ENCODE results near the gene TSC22D4.
"Not testable (repeated sequence)": the region's sequence is repeated elsewhere in the genome, so short reads cannot be mapped to it uniquely, and the experiment has no call there.

Gene TSC22D4

DNA sequence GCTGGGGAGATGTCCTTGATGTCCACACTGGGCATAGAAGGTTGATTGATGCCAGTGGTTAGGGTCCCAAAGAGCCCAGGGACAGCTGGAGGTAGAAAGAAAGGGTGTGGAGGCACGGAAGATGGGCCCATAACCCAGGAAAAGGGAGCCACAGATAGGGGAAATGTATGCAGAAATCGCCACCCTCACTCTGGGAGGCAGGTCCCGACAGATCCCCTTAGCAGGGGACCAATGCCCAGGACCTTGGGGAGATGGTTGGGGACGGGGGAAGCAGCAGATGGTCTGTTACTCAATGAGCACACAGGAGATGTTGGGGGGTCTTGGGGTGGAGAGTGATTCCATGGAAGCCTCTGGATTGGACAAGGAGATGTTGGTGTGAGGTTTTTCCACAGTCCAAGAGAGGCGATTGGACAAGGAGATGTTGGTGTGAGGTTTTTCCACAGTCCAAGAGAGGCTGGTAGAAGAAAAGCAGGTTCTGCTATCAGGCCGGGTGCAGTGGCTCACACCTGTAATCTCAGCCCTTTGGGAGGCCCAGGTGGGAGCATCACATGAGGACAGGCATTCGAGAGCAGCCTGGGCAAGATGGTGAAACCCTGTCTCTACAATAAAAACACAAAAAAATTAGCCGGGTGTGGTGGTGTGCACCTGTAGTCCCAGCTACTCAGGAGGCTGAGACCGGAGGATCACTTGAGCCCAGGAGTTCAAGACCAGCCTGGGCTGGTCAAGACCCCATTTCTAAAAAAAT is 35.7 kb downstream of the TSC22D4 start:
- DNase-seq (ENCODE audit: low spot score) = no peak

DNA sequence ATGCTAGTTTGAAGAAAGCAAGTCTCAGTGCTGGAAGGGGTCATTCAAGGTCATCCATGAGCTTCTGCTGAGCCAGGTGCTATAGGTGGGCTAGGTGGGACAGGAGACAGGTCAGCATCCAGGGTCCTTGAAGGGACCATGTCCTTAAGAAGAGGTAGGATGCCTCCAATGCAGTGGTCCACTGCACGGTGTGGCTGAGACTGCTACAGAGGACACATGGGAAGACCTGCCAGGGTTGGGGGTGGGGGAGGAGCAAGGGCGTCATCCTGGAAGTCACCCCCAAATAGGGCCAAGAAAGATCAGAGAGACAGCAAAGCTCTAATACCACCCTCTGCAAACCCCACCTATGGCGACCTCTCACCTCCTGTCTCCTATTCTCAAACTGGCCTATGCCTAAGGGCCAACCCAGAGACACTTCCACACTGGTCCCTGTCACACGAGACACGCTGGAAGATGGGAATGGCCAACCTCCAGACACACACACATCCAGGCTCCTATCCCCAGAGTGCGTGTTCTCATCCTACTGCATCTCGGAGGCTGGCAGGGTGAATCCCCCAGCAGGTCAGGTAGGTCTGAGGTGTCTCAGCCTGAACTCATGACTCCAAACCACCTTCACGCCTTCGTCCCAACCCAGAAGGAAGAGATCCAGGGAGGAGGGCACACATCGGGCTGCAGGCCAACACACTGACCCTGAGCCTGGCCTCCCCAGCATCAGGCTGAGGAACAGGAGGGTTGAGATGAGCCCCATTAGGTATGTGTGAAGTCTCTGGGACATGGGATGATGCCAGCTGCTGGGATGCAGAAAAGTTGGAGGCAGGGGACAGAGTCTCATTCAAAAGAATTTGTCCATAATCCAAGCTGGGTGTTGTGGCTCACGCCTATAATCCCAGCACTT is 37.1 kb downstream of the TSC22D4 start:
- DNase-seq (ENCODE audit: low spot score) = no peak

DNA sequence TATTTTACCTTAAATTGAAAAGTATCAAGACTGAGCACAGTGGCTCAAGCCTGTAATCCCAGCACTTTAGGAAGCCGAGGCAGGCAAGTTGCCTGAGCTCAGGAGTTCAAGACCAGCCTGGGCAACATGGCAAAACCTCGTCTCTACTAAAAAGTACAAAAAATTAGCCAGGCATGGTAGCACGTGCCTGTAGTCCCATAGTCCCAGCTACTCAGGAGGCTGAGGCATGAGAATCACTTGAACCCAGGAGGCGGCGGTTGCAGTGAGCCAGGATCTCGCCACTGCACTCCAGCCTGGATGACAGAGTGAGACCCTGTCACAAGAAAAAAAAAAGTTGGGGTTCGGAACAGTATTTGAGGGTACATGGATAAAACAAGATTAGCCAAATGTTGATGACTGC is 39.8 kb downstream of the TSC22D4 start:
- DNase-seq (ENCODE audit: low spot score) = not testable (repeated sequence)

DNA sequence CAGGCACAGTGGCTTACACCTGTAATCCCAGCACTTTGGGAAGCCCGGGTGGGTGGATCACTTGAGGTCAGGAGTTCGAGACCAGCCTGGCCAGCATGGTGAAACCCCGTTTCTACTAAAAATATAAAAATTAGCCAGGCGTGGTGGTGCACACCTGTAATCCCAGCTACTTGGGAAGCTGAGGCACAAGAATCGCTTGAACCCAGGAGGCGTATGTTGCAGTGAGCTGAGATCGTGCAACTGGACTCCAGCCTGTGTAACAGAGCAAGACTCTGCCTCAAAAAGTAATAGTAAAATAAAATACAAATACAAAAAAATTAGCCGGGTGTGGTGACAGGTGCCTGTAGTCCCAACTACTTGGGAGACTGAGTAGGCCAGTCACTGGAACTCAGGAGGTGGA is 40.3 kb downstream of the TSC22D4 start:
- DNase-seq (ENCODE audit: low spot score) = not testable (repeated sequence)

DNA sequence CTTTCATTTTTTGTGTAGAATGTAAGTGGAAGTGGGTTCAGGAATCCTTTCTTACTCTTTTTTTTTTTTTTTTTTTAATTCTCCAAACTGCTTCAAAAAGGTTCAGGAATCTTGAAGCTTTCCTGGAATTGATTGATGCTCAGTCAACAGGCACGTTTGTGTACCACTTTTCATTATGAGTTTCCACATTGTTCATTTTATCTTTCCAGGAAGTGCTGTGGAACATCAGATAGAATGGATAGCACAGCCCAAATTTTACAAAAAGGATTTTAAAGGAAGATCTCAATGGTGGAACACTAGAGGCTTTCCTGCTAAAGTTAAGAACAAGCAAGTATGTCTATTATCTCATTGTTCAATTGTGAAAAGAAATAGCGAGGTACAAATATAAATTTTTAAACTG is 40.8 kb downstream of the TSC22D4 start:
- DNase-seq (ENCODE audit: low spot score) = no peak

DNA sequence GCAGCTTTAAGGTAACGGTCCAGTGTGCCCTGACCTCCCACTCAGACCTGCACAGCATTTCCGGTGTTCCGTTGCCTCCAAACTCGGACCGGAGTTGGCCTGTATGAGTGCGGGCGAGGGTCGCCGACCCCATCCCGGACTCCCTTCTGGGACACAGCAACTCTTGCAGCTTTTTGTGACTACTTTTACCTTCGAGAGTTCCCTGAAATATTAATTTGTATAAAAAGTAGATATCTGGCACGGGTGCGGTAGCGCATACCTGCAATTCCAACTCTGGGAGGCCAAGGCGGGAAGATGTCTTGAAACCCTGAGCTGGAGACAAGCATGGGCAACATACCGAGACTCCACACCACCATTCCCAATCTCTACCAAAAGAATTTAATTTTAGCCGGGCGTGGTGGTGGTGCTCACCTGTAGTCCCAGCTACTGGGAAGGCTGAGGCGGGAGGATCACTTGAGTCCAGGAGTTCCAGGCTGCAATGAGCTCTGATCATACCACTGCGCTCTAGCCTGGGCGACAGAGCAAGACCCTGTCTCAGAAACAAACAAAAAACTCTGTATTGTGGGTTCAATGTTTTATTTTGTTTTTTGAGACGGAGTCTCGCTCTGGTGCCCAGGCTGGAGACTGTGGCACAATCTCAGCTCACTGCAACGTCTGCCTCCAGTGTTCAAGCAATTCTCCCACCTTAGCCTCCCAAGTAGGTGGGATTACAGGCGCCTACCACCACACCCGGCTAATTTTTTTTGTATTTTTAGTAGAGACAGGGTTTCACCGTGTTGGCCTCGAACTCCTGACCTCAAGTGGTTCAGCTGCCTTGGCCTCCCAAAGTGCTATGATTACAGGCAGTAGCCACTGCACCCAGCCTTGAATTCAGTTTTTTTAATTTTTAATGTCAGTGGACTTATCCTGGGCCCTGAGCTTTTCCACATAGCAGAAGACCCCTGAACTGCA is 41.6 kb downstream of the TSC22D4 start:
- DNase-seq (ENCODE audit: low spot score) = no peak

DNA sequence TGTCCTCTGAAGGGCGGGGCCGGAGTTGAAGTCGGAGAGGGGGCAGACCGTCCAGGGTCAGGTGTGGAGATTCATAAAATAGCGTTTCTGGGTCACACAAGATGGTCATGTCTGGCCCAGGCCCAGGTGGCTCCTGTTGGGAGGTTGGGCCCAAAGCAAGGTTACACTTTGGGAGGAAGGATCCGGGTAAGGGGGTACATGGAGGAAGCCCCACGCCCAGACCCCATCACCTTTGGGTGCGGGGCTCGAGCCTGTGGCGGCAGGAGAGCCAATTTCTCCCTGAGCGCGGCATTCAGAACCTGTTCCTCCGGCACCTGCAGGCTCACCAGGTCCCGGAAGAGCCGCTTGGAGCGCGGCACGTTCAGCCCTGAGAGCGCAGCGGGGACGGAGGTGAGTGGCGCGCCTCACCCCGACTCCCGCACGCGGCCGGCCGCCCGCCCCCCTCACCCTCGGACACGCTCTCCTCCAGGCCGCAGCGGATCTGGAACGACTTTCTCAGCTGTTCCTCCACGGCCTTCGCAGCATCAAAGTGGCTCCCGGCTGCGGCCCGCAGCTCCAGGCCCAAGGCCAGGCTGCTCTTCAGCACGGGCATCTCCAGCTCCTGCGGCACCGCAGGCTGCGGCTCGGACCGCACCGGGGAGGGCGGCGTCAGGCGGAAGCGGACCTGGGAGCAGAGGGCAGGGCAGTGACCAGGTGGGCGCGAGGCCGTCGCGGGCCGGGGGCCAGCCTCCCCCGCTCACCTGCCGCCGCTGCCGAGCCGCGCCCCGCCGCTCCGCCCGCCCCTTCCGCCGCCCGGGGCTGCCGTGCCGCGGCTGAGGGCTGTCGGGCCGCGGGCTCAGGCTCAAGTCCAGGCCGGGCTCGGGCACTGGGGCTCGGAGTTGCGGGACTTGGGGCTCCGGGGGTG is 43.4 kb downstream of the TSC22D4 start:
- DNase-seq (ENCODE audit: low spot score) = peak; percentile 81

DNA sequence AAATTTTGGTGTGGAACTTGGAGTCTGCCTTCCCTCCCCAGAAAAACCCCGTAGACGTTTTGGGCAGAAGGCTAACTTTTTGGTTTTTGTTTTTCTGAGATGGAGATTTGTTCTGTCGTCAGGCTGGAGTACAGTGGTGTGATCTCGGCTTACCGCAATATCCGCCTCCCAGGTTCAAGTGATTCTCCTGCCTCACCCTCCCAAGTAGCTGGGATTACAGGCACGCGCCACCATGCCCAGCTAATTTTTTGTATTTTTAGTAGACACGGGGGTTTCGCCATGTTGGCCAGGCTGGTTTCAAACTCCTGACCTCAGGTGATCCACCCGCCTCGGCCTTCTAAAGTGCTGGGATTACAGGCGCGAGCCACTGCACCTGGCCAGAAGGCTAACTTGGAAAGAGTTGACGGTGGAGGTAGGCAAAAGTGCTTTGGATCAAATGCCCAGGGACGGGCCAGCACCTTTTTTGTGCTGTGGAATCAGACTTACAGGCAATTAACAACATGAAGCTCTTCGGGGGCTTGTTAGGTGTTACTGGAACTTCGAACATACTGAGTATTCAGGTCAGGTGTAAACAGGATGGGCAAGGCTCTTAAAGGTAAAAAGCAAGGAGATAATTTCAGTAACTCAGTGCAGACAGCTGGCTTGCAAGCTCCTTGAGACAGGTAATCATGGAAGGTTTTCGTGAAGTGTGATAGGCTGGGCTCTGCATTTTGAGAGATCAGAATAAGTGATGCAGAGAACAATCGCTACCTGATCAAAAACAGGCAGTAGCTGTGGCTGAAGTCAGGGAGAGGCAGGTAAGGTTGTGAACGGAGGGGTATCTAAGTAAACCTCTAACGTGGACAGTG is 44.5 kb downstream of the TSC22D4 start:
- DNase-seq (ENCODE audit: low spot score) = peak; percentile 35

DNA sequence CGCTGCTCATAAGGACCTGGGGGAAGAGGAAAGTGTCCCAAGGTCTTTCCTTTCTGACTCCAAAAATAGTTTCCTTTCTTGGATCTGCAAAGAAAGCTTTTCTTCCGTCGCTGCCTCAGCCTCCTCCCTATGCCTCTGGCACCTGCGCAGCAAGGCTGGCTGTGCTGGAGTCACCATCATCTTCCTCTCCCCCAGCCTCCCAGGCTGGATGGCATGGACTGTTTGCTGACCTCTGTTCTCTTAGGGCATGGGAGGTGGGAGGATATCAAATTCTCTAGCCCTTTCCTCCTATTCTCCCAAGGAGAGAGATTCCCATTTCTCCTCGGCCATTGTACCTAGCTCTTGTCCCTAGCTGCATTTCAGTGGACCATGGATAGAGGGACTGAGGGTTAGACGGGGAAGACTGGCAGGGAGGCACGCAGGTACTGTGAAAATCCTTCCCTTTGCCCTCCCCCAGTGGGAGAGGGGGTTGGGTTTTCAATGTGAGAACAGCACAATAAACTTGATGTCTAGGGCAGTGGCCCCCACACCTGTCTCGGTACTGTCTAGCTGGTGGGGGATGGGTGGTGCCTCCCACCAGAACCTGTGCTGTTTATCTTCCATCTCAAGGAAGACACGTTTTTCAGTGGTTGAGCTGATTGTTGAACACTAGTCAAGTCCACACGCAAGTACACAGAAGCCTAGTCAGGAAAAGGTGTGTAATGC is 45.3 kb downstream of the TSC22D4 start:
- peak; percentile 33 for DNase-seq (ENCODE audit: low spot score)

DNA sequence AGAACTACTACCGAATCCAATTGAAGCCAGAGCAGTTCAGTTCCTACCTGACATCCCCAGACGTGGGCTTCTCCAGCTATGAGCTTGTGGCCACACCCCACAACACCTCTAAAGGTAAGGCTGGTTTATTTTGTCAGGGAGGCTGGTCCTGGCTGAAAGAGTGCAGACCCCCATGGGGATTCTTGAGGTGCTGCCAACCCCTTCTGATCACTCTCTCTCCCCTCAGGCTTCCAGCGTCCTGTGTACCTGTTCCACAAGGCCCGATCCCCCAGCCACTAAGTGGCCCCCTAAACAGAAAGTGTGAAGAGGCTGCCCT is 45.8 kb downstream of the TSC22D4 start:
- DNase-seq (ENCODE audit: low spot score) = no peak

DNA sequence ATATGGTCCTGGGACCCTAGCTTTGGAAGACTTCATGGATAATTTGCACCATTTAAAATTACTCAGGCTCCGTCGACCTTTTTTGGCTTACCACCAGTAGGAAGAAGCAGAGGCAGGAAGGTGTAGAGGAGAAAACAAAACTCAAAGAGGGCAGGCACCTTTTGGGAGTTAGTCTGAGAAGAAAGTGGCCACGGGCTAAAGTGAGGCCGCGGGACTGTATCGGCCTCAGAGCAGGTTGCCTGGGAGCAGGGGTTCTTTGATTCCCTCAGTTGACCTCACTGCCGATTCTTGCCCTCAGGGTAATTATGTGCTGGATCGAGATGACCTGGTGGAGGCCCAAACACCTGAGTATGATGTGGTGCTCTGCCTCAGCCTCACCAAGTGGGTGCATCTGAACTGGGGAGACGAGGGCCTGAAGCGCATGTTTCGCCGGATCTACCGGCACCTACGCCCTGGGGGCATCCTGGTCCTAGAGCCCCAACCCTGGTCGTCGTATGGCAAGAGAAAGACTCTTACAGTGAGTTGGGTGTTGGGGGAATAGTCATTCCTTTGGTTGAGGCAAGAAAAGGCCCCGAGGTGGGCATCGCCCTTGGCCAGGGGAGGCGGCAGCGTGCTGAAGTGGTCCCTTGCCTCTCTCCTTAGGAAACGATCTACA is 46.3 kb downstream of the TSC22D4 start:
- DNase-seq (ENCODE audit: low spot score) = no peak

DNA sequence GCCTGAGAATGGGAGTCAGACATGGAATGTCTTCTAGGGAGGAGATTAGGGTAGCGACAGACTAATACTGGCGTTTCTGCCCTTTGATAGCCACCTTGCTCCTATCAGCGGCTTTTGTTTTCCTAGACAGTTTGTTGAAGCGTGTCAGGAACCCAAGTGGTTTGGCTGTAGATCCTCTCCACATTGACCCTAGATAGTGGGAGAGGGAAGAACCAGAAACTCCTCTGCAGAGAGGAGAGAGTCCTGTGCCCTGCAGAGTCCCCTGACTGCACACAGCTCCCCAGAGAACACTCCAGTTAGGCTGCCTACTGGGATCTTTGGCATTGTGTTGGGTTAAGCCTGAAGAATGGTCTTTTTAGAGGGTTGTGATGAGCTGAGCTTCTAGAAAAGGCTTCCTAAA is 47.0 kb downstream of the TSC22D4 start:
- DNase-seq (ENCODE audit: low spot score) = peak; percentile 27

DNA sequence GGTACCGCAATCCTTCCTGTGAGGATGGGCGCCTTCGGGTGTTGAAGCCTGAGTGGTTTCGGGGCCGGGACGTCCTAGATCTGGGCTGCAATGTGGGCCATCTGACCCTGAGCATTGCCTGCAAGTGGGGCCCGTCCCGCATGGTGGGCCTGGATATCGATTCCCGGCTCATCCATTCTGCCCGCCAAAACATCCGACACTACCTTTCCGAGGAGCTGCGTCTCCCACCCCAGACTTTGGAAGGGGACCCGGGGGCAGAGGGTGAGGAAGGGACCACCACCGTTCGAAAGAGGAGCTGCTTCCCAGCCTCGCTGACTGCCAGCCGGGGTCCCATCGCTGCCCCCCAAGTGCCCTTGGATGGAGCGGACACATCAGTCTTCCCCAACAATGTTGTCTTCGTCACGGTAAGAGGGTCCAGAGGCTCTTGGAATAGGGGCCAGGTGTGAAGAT is 47.7 kb downstream of the TSC22D4 start:
- no peak for DNase-seq (ENCODE audit: low spot score)

DNA sequence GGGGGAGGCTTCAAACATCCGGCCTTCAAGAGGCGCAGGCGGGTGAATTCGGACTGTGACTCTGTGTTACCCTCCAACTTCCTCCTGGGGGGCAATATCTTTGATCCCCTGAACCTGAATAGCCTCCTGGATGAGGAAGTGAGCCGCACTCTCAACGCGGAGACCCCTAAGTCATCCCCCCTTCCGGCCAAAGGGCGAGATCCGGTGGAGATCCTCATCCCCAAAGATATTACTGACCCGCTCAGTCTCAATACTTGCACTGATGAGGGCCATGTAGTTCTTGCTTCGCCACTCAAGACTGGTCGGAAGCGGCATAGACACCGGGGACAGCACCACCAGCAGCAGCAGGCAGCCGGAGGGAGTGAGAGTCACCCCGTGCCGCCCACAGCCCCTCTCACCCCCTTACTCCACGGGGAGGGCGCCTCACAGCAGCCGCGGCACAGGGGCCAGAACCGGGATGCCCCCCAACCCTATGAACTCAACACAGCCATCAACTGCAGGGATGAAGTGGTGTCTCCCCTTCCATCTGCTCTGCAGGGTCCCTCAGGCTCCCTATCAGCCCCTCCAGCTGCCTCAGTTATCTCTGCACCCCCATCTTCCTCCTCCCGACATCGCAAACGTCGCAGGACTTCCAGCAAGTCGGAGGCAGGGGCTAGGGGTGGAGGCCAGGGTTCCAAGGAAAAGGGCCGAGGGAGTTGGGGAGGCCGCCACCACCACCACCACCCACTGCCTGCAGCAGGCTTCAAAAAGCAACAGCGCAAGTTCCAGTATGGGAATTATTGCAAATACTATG is 48.3 kb downstream of the TSC22D4 start:
- no peak for DNase-seq (ENCODE audit: low spot score)

DNA sequence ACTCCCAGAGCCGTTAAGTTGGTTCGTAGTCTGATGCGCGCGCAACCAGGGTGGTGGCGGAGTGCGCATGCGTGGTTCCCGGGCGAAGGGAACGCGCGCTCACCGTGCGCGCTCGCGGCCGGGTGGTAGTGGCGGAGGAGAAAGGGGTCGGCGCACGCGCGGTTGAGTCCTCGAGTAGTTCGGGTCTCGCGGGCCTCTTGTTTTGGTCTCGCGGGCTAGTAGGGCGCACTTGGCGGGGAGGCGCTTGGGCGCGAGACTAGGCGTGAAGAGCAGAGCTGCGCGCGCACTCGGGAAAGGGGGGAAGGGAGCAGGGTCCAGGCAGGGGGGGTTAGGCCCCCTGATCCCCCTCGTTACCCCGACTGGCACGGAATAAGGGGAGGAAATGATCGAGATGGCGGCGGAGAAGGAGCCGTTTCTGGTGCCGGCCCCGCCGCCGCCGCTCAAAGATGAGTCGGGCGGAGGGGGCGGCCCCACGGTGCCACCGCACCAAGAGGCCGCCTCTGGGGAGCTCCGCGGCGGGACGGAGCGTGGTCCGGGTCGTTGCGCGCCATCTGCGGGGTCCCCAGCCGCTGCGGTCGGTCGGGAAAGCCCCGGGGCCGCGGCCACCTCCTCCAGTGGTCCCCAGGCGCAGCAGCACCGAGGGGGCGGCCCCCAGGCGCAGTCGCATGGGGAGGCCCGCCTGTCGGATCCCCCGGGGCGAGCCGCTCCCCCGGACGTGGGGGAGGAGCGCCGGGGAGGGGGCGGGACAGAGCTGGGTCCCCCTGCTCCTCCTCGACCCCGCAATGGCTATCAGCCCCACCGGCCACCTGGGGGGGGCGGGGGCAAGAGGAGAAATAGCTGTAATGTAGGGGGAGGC is 49.1 kb downstream of the TSC22D4 start, which contains the start of gene MEPCE:
Gene MEPCE, plus strand, starts transcription at position 195 of the 856 bp plus-strand sequence. Its CDS starts 188 bp downstream, at position 383.
- DNase-seq (ENCODE audit: low spot score) = peak; percentile 99

DNA sequence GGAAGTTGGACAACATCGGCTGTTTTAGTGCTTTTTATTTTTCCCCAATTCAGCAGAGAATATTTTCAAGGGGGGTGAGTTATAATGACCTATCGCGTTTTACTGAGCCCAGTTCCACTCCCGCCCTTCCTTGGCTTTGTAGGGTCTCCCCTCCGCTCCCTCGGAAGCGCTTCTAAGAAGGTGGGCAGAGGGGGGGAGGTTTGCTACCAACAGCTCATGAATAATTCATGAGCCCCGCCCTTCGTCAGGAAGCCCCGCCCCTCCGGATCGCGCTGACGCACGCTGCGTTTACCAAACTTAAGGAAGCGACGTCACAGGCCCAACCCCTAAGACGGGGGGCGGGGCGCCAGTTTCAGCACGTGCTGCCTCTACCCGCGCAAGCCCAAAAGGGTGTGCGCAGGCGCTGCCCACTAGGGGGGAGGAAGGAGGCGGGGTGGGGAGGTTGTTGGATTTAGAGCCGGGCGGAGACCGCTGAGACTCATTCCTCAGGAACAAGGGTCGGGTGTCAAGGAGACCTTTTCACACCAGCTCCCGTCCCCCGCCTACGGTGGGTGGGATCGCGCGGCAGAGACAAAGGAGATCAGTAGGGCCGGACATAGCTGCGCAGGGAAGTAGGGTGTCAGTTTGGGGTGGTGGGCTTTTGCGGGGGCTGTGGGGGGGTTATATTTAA is 49.9 kb downstream of the TSC22D4 start:
- DNase-seq (ENCODE audit: low spot score) = peak; percentile 100

All from NAMALWA (cell line).